ENCODE measurements around the gene DPY19L2.
"Not testable (repeated sequence)": the region's sequence is repeated elsewhere in the genome, so short reads cannot be mapped to it uniquely, and the experiment has no call there.

Gene DPY19L2

GRCh38 chr12:63668028-63668799 lies at the start of gene DPY19L2:
Gene DPY19L2, minus strand, starts transcription at chr12:63668493. Its CDS starts 100 bp downstream, at chr12:63668393.
- peak; percentile 35 for DNase-seq (ENCODE audit: low read depth)

GRCh38 chr12:63716891-63717290 lies 48.6 kb upstream of the DPY19L2 start:
- DNase-seq (ENCODE audit: low read depth) = not testable (repeated sequence)

GRCh38 chr12:63715107-63715625 lies 46.9 kb upstream of the DPY19L2 start:
- not testable (repeated sequence) for DNase-seq (ENCODE audit: low read depth)

- not testable (repeated sequence) for DNase-seq (ENCODE audit: low read depth)
These were observed 46.1 kb upstream of the DPY19L2 start for GRCh38 chr12:63714409-63714808.

GRCh38 chr12:63713681-63714075 lies 45.4 kb upstream of the DPY19L2 start:
- not testable (repeated sequence) for DNase-seq (ENCODE audit: low read depth)

- DNase-seq (ENCODE audit: low read depth) = not testable (repeated sequence)
These were observed 44.8 kb upstream of the DPY19L2 start for GRCh38 chr12:63712979-63713680.

GRCh38 chr12:63712376-63712974 lies 44.2 kb upstream of the DPY19L2 start:
- not testable (repeated sequence) for DNase-seq (ENCODE audit: low read depth)

- not testable (repeated sequence) for DNase-seq (ENCODE audit: low read depth)
These were observed 43.0 kb upstream of the DPY19L2 start for GRCh38 chr12:63711339-63711738.

GRCh38 chr12:63706336-63706735 lies 38.0 kb upstream of the DPY19L2 start:
- DNase-seq (ENCODE audit: low read depth) = no peak

- not testable (repeated sequence) for DNase-seq (ENCODE audit: low read depth)
These were observed 31.5 kb upstream of the DPY19L2 start for GRCh38 chr12:63699678-63700382.

- not testable (repeated sequence) for DNase-seq (ENCODE audit: low read depth)
These were observed 30.7 kb upstream of the DPY19L2 start for GRCh38 chr12:63699011-63699410.

GRCh38 chr12:63690837-63691236 lies 22.5 kb upstream of the DPY19L2 start:
- not testable (repeated sequence) for DNase-seq (ENCODE audit: low read depth)

GRCh38 chr12:63689141-63689540 lies 20.8 kb upstream of the DPY19L2 start:
- DNase-seq (ENCODE audit: low read depth) = not testable (repeated sequence)

GRCh38 chr12:63686623-63687022 lies 18.3 kb upstream of the DPY19L2 start:
- DNase-seq (ENCODE audit: low read depth) = not testable (repeated sequence)

GRCh38 chr12:63685789-63686188 lies 17.5 kb upstream of the DPY19L2 start:
- not testable (repeated sequence) for DNase-seq (ENCODE audit: low read depth)

GRCh38 chr12:63682617-63683016 lies 14.3 kb upstream of the DPY19L2 start:
- not testable (repeated sequence) for DNase-seq (ENCODE audit: low read depth)

GRCh38 chr12:63680758-63681157 lies 12.5 kb upstream of the DPY19L2 start:
- DNase-seq (ENCODE audit: low read depth) = not testable (repeated sequence)

GRCh38 chr12:63672550-63672949 lies 4.3 kb upstream of the DPY19L2 start:
- not testable (repeated sequence) for DNase-seq (ENCODE audit: low read depth)

- not testable (repeated sequence) for DNase-seq (ENCODE audit: low read depth)
These were observed 1.6 kb upstream of the DPY19L2 start for GRCh38 chr12:63669936-63670335.

- DNase-seq (ENCODE audit: low read depth) = not testable (repeated sequence)
These were observed 1.1 kb upstream of the DPY19L2 start for GRCh38 chr12:63669427-63669826.

GRCh38 chr12:63668800-63669365 lies 590 bp upstream of the DPY19L2 start:
- DNase-seq (ENCODE audit: low read depth) = not testable (repeated sequence)
